WERI-Rb-1 (cell line): Measurements from ENCODE around the gene ACER3.
A peak's percentile ranks its signal among the peaks of the same experiment; 100 is the strongest.

Experiments used
- DNase-seq: peaks from one replicate; pipeline ENCODE4 v3.0.0-alpha.2; 2020
- H3K27ac ChIP-seq: fragments of 250-450 bp; sonication (Bioruptor Pico); 2 replicates; pipeline ENCODE4 v1.5.1; 2020; ENCODE audit warnings: mild to moderate bottlenecking, moderate library complexity
- H3K27me3 ChIP-seq: fragments of 250-450 bp; sonication (Bioruptor Pico); 2 replicates; pipeline ENCODE4 v1.5.1; 2021; ENCODE audit warnings: mild to moderate bottlenecking, low read depth, moderate library complexity; ENCODE audit not compliant: insufficient read depth, severe bottlenecking
- H3K36me3 ChIP-seq: fragments of 250-450 bp; sonication (Bioruptor Pico); 2 replicates; pipeline ENCODE4 v1.5.1; 2020; ENCODE audit warnings: mild to moderate bottlenecking, moderate library complexity
- H3K4me3 ChIP-seq: 2 replicates; pipeline ENCODE4 v1.5.1; 2011; ENCODE audit warnings: low read depth, mild to moderate bottlenecking, control low read depth, low read length
- H3K9me3 ChIP-seq: fragments of 250-450 bp; sonication (Bioruptor Pico); 2 replicates; pipeline ENCODE4 v1.5.1; 2021; ENCODE audit warnings: mild to moderate bottlenecking, moderate library complexity; ENCODE audit not compliant: severe bottlenecking
- TF ChIP-seq, protein P1 (sequence below): IDR thresholded peaks from 2 replicates; pipeline ENCODE4 v1.5.1; 2011; ENCODE audit warnings: low read depth, mild to moderate bottlenecking, control low read depth, inconsistent platforms, low read length

The ACER3 gene

DNA sequence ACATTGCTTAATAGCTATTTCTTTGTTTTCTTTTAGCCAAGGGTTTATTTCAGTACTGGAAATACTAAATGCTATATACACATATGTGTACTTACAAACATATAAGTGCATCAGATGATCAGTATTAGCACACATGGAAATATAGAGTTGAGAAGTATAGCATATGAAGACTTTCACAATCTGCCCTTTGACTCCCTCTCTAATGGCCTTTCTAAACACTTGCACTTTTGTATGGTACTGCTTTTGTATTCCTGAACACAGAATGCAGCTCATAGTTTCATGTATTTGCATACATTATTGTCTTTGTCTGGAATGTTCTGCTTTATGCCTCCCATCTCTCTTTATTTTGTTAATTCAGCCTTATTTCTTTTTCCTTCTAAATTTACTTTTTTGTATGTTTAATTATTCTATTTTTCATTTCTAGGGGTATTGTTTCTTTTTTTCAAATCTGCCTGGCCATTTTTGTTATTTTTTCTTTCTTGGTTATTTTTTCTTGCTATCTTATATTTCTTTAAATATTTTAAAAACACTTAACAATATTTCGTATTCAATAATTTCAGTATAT, 28.8 kb downstream of the ACER3 start:
- H3K27me3 ChIP-seq, result no peaks in the 10 kb centered on the region
- no peak for DNase-seq
- no peak overlapping the region for H3K27ac ChIP-seq
- TF ChIP-seq, protein P1, sequence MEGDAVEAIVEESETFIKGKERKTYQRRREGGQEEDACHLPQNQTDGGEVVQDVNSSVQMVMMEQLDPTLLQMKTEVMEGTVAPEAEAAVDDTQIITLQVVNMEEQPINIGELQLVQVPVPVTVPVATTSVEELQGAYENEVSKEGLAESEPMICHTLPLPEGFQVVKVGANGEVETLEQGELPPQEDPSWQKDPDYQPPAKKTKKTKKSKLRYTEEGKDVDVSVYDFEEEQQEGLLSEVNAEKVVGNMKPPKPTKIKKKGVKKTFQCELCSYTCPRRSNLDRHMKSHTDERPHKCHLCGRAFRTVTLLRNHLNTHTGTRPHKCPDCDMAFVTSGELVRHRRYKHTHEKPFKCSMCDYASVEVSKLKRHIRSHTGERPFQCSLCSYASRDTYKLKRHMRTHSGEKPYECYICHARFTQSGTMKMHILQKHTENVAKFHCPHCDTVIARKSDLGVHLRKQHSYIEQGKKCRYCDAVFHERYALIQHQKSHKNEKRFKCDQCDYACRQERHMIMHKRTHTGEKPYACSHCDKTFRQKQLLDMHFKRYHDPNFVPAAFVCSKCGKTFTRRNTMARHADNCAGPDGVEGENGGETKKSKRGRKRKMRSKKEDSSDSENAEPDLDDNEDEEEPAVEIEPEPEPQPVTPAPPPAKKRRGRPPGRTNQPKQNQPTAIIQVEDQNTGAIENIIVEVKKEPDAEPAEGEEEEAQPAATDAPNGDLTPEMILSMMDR, result no peak
- H3K9me3 ChIP-seq, result no peaks in the 10 kb centered on the region
- H3K4me3 ChIP-seq, result no peak overlapping the region
- no peaks in the 10 kb centered on the region for H3K36me3 ChIP-seq

DNA sequence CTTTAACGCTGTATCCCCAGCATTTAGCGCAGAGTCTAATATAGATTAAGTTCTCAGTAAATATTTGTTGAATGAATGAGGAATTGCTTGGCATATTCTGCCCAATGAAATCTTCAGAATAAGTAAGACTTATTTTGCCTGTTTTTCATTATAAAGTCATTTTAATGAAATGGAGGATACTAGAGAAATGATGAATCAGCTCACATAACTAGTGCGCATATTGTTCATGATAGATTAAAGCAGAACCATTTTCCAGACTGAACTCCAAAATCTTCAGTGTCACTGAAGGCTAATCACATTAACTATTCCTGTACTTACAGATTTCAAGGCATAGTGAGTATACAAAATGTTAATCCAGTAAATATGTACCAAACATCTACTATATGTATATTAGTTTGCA, 29.6 kb downstream of the ACER3 start:
- Histone ChIP-seq H3K36me3 (no peaks in the 10 kb centered on the region), H3K9me3 (no peaks in the 10 kb centered on the region), H3K27me3 (no peaks in the 10 kb centered on the region), H3K4me3 (no peak overlapping the region), H3K27ac (no peak overlapping the region)
- DNase-seq, result no peak
- TF ChIP-seq, protein P1, result no peak

DNA sequence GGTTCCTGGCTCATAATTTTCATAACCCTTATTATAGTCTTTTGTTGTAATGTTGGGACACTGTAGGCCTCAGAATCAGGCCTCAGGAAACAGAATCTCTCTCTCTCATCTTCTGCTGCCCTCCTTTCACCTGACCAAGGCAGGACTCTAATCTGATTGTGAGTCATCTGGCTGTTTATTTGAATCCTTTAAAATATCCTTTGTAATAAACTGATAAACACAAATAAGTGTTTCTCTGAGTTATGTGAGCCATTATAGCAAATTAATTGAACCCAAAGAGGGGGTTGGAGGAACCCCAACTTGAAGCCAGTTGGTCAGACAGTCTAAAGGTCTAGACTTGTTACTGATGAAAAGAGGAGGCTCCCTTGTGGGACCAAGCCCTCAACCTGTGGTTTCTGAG, 30.6 kb downstream of the ACER3 start:
- TF ChIP-seq, protein P1, result no peak
- no peak overlapping the region for H3K4me3 ChIP-seq
- H3K27ac ChIP-seq, result peak overlapping the region; percentile 77
- peak; percentile 9 for DNase-seq
- H3K36me3 ChIP-seq, result no peaks in the 10 kb centered on the region
- no peaks in the 10 kb centered on the region for H3K9me3 ChIP-seq
- H3K27me3 ChIP-seq, result no peaks in the 10 kb centered on the region

DNA sequence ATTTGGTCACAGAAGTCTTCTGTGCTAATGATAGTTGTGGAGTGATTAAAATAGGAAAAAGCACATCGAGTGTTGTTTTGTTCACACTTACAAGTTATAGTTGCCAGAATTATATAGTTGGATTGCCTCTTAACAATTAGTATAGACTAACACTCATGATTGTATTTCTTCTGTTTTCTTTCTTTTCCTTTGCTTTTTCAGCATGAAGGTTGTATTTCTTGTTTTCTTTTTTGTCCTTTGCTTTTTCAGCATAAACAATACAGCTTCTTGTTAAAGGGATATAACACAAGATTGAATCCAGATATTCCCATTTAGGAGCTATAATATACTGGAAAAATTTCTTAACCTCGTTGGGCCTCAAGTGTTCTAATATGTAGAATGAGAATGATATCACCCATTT, 31.1 kb downstream of the ACER3 start:
- no peaks in the 10 kb centered on the region for H3K9me3 ChIP-seq
- DNase-seq, result no peak
- TF ChIP-seq, protein P1, result no peak
- no peaks in the 10 kb centered on the region for H3K36me3 ChIP-seq
- H3K27me3 ChIP-seq, result no peaks in the 10 kb centered on the region
- no peak overlapping the region for H3K4me3 ChIP-seq
- H3K27ac ChIP-seq, result peak overlapping the region; percentile 77

DNA sequence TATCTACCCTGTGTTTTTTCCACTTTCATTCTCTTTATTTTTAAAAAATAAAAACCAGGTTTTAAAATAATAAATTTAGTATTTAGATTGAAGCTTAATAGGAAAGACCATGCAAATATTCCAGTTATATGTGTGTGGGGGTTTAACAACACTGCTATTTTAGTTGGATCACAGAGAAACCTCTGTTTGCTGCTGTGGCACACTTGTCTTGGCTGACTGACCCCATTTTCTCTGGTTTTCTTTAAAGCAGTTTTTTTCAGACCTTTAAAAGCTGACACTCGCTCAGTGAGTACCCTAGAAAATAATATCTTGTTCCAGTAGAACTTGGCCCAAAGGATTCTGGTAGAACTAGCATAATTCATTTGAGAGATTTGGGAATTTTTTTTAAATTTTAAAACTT, 31.6 kb downstream of the ACER3 start:
- H3K9me3 ChIP-seq, result no peaks in the 10 kb centered on the region
- H3K4me3 ChIP-seq, result no peak overlapping the region
- TF ChIP-seq, protein P1, result no peak
- H3K27ac ChIP-seq, result peak overlapping the region; percentile 30; the same call in 1 of the 2 replicates
- no peak for DNase-seq
- H3K36me3 ChIP-seq, result no peaks in the 10 kb centered on the region
- no peaks in the 10 kb centered on the region for H3K27me3 ChIP-seq

DNA sequence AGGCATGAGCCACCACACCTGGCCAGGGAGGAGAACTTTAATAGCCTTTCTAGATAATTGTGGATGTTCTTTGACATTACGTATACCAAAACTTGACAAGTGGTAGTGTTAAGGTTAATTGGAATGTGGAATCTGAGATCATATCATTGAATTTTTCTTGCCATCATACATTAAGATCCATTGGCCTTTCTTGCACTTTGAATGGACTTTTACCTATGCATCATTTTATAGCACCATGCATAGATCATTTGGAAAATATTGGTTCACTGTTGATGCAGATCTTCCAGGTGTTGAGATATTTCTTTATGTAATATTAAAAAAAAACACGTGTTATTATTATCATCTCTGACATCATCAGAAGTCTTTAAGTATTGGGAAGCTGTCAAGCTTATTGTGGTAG, 36.5 kb downstream of the ACER3 start:
- no peak for DNase-seq
- Histone ChIP-seq H3K27me3 (no peaks in the 10 kb centered on the region), H3K4me3 (no peak overlapping the region), H3K27ac (no peak overlapping the region), H3K36me3 (no peaks in the 10 kb centered on the region), H3K9me3 (no peaks in the 10 kb centered on the region)
- TF ChIP-seq, protein P1, result no peak
